GM18505 (cell line): Measurements from ENCODE around the gene ANKMY1.
"Not testable (repeated sequence)": the region's sequence is repeated elsewhere in the genome, so short reads cannot be mapped to it uniquely, and the experiment has no call there.

Experiments
- ATAC-seq: cut with Tn5 transposase; IDR thresholded peaks from one replicate; pipeline ENCODE4 v1.9.1; 2021; ENCODE audit not compliant: unreplicated experiment
- POLR2A ChIP-seq: IDR thresholded peaks from 4 replicates; pipeline ENCODE4 v1.6.1; 2011; ENCODE audit warnings: borderline replicate concordance; ENCODE audit not compliant: insufficient read depth, insufficient read length; ENCODE audit errors: extremely low read depth

Gene ANKMY1

GRCh38 chr2:240524963-240525718 is 32.6 kb downstream of the ANKMY1 start:
- ATAC-seq = no peak
- TF ChIP-seq POLR2A = no peak

- no peak for ATAC-seq
- no peak for TF ChIP-seq POLR2A
Measured at GRCh38 chr2:240523451-240524281, 34.1 kb downstream of the ANKMY1 start.

GRCh38 chr2:240522406-240522805 is 35.4 kb downstream of the ANKMY1 start:
- TF ChIP-seq POLR2A = no peak
- ATAC-seq = no peak

- ATAC-seq = not testable (repeated sequence)
Measured at GRCh38 chr2:240521885-240522284, 35.9 kb downstream of the ANKMY1 start.

- ATAC-seq = no peak
- no peak for TF ChIP-seq POLR2A
Measured at GRCh38 chr2:240520974-240521350, 36.8 kb downstream of the ANKMY1 start.

- ATAC-seq = no peak
- TF ChIP-seq POLR2A = no peak
Measured at GRCh38 chr2:240520130-240520973, 37.4 kb downstream of the ANKMY1 start.

GRCh38 chr2:240519396-240520129 is 38.2 kb downstream of the ANKMY1 start:
- no peak for TF ChIP-seq POLR2A

GRCh38 chr2:240518981-240519380 is 38.8 kb downstream of the ANKMY1 start:
- no peak for TF ChIP-seq POLR2A
- ATAC-seq = no peak

More at GRCh38 chr2:240519396-240520129, 38.2 kb downstream of the ANKMY1 start:
- ATAC-seq = no peak

GRCh38 chr2:240517342-240517741 is 40.4 kb downstream of the ANKMY1 start:
- ATAC-seq = no peak
- TF ChIP-seq POLR2A = no peak

- ATAC-seq = no peak
- TF ChIP-seq POLR2A = no peak
Measured at GRCh38 chr2:240514631-240515030, 43.2 kb downstream of the ANKMY1 start.

GRCh38 chr2:240513549-240514287 is 44.1 kb downstream of the ANKMY1 start:
- TF ChIP-seq POLR2A = no peak
- peak; percentile 84 for ATAC-seq

GRCh38 chr2:240512666-240513535 is 44.9 kb downstream of the ANKMY1 start:
- no peak for TF ChIP-seq POLR2A
- no peak for ATAC-seq

- no peak for ATAC-seq
- no peak for TF ChIP-seq POLR2A
Measured at GRCh38 chr2:240512109-240512485, 45.7 kb downstream of the ANKMY1 start.
